ENCODE data around the gene MAPK8IP3.
A peak's percentile ranks its signal among the peaks of the same experiment; 100 is the strongest.

MAPK8IP3 gene

GRCh38 chr16:1775006-1775845, 69.2 kb downstream of the MAPK8IP3 start:
- no peak for DNase-seq

DNA sequence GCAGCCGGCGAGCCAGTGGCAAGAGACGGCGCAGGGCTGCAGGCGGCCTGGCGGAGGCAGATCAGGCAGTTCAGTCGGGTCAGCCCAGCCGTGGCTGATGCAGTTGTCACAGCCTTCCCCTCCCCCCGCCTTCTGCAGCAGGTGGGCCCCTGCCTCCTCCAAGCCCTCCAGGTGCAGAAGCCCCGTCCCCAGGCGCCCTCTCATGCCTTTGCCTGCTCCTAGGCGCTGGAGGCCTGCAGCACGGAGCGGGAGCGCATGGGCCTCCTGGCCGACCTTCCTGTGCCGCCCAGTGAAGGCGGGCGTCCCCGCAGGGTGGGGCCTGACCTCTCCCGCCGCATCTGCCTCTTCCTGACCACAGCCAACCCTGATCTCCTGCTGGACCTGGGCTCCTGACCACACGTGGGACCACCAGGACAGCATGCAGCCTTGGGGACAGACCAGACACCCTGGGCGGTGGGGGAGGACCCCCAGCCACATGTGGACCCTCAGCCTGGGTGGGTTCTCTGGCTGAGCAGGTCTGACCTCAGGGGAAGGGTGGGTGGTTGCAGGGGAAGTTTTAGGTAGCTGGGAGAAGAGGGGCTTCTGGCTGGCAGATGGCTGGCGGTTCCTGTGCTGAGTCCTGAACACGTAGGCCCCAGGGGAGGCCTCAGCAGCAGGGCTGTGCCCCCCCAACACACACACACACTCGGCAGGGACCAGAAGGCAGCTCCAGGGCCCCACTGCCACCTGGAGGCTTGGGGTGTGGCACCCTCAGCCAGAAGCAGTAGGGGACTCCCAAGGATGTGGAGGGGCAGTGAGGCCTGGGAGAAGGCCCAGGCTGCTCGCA, 70.1 kb downstream of the MAPK8IP3 start:
- DNase-seq: no peak

DNA sequence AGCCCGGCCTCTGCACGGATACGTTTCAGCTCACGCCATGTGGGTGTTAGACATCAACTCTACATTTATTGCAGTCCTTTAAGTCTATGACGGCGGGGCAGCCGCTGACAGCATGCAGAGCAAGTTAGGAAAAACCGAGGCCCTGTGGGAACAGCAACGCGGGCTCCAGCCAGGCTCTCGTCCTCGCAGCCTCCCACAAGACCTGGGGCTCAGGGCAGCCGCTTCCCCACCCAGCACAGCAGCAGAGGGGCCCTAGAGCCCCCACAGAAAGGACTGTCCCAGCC, 70.6 kb downstream of the MAPK8IP3 start:
- DNase-seq: no peak

DNA sequence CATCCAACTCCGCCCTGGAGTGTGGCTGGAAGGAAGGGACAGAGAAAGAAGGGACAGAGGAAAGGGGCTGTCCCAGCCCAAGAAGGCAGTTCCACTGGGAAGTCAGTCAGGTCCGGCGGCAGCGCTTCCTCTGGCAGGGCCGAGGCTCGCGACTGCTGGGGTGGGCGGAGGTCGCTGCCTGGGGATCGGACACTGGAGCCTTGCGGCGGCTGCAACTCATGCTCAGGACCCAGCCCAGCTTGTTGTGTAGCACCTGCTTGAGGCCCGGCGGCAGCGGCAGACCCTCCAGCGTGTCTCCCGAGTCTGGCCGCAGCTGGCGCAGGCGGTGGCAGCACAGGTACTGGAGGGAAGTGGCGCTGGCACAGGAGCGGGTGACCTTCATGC, 71.0 kb downstream of the MAPK8IP3 start:
- DNase-seq: no peak

DNA sequence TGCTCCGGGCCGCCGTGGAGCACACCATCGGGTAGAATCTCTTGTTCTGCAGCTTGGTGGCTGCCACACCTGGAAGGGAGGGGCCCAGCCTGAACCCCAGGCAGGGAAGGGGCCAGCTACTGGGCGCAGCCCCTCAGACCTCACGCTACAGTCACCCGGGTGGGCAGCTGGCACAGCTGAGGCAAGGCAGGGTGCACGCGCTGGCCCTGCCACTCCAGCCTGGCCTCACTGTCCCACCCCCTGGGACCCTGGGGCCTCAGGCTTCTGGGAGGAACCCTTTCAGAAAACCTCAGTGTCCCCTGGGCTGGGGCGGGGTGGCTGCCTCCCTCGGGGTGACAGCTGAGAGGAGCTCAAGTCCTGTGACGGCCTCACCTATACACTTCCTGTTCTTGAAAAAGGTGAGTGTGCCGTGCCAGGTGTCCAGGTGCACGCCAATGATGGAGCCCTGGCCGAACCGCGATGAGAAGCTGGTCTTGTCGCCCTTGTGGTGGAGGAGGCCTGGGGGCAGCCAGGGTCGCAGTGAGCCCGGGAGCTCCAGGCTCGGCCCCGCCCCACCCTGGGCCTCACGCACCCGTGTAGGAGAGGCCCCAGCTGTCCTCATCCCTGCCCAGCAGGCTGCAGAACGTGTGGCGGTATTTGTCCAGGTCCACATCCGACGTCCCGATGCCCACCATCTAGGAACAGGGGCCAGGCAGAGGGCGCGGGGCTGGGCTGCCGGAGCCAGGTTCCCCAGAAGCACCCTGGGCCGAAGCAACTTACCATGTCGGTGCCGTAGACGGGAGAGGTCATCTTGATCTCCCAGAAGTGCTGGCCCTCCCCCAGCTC, 71.6 kb downstream of the MAPK8IP3 start:
- DNase-seq: no peak

- DNase-seq: no peak
Observed at GRCh38 chr16:1778200-1779179, 72.5 kb downstream of the MAPK8IP3 start.

GRCh38 chr16:1779234-1779701, 73.3 kb downstream of the MAPK8IP3 start:
- no peak for DNase-seq

DNA sequence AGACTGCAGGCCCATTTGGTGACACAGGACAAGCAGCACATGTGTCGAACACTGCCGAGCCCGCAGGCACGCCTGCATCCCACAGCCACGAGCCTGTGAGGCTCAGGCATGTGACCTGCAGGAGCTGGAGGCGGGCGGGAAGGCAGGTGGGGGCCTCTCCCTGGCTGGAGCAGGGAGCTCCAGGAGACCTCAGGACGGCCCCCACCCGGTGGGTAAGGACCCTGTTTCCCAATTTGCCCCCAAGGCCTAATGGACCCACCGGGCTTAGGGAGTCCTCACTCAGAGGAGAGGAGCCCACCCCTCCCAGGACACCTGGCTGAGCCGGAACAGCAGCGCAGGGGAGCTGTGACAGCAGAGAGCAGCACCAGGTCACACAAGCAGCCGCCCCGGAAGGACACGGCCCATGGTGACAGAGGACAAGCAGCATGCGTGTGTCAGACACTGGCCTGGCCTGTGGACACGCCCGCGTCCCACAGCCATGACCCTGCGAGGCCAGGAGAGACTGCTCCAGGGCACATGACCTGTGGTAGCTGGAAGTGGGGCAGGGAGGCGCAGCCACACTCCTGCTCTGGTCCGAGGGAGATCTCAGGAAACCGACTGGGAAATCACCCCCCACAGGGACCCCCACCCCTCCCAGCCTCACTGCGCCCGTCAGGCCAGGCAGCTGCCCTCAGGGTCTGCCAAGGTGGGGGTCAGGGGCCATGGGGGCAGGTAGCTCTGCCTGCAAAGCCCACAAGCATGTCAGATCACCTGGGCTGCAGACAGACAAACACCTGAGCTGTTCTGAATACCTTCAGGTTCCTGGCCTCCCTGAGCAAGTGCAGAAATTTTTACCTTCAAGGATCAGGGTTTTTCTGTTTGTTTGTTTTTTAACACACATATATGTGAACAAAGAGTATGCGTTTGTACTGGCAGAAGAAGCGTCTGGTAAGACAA, 74.0 kb downstream of the MAPK8IP3 start:
- DNase-seq: no peak

GRCh38 chr16:1780677-1781072, 74.7 kb downstream of the MAPK8IP3 start:
- no peak for DNase-seq

DNA sequence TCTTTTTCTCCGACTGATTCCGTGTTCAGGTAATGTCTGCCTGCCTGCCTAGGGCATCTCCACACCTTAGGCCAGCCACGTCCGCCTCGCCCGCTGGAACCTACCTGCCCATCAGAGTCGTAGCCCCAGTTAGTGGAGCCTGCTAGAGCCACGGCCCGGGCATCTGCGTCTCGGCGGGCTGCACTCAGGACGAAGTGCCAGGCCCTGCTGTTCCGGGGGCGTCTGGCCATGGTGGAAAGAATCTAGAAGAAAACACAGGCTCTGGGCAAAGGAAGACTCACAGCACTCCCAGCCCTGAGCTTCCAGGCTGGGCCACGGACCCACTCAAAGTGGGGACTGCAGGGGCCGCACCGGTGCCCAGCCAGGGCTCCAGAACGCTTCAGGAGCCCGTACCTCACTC, 75.3 kb downstream of the MAPK8IP3 start:
- DNase-seq: no peak

DNA sequence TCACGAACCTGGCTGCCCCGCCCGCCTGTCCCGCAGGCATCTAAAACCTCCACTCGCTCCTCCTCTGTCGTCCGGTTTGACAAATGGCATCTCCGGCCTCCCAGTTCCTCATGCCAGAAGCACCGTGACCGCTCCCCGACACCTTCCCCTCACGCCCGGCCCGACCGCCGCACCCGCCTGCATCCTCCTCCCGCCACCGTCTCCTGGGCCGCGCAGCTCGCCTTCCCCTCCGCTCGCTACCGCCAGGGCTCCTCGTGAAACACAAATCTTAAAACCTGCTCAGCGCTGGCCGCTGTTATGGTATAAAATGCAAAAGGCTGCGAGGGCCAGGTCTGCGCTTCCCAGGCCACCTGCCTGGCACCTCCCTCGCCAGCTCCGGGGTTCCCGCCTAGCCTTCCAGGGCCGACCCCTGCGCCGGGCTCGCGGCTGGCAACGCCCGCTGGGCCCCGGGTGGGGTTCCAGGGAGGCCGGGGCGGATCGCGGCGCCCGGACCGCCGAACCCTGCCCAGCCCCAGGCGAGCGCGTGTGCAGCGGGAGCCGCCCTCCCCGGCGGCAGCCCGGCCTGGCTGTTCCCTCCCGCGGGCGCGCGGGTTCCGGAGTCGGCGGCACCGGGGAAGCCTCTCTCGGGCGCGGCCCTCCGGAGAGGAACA, 75.9 kb downstream of the MAPK8IP3 start:
- DNase-seq: peak; percentile 66

DNA sequence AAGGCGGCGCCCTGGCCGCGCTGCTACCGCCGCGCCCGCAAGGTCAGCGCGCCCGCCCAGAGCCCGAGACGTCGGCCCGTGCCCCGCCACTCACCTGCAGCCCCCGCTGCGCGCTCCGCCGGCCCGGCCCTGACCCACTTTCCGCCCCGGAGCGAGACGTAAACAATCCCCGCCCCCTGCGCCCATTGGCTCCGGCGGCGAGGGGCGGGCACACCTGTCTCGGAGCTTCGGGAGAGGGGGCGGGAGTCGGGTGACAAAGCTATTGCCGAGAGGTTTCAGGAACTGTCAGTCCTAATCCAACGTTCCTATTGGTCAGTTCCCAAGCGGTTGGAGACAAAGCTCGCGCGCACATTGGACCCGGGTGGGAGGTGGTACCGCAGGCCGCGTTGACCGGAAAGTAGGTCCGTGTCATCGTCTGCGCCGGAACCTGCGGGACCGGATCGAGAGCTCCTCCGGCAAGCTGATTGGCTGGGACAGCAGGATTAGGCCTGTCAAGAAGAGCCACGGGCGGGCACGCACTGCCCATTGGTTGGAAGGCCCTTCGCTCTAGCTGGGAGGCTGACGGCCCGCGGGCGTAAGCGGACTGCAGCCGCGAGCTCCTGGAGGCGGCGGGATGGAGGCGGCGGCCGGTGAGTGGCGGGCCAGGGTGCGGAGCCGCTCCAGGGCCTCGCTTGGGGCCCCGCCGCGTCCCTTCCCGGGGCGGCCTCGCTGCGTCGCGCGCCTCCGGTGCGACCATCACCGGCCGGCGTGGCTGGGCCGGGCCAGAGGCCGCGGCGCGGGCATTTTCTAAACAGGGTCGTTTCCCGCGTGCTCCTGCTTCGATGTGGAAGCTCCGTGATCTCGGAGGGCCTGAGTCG, 76.6 kb downstream of the MAPK8IP3 start, which contains the start of the genes NUBP2 and SPSB3:
TSS of gene NUBP2 (plus strand) at position 553 of the 857 bp plus-strand sequence. CDS start at position 614, 61 bp downstream.
TSS of gene SPSB3 (minus strand) at position 164 of the 857 bp plus-strand sequence. CDS start 1,088 bp downstream, outside the sequence.
- DNase-seq: peak; percentile 100

- no peak for DNase-seq
Observed at GRCh38 chr16:1784977-1785845, 79.2 kb downstream of the MAPK8IP3 start.

DNA sequence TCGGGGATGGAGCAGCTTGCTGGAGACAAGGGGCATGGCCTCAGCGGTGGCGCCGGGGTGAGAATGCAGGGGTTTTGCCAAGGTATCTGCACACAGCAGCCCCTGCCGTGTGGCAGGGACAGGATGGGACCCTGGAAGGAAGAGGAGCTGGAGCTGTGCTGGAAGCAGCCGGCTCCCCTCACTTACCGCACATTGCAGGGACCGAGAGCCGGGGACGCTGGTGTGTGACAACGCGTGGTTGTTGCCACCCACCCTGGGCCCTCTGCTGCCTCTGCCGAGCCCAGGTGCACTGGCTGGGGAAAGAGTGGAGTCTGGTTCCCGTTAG, 79.8 kb downstream of the MAPK8IP3 start:
- DNase-seq: no peak

DNA sequence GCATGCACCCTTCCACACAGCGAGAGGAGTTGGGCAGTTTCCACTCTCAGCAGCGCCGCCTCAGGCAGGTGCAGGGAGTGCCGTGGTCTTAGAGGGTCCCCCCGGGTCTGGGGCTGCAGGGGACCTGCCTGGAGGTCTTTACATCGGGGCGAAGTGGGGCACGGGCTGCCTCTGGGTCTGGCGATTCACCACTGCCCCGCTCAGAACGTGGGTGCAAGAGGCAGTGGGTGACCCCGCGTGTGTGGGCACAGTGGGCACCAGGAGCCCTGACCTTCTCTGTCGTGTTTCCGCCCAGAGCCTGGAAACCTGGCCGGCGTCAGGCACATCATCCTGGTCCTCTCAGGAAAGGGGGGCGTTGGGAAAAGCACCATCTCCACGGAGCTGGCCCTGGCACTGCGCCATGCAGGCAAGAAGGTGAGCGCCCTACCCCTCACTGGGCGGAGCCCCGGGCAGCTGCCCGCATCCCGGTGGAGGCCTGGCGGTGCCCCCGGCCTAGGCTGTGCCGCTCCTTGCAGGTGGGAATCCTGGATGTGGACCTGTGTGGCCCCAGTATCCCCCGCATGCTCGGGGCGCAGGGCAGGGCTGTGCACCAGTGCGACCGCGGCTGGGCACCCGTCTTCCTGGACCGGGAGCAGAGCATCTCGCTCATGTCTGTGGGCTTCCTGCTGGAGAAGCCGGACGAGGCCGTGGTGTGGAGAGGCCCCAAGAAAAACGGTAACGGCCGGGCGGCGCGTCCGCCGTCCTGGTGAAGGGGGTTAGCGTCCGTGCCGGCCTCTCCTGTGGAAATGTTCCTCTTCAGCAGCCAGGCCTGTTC, 80.5 kb downstream of the MAPK8IP3 start:
- DNase-seq: no peak

DNA sequence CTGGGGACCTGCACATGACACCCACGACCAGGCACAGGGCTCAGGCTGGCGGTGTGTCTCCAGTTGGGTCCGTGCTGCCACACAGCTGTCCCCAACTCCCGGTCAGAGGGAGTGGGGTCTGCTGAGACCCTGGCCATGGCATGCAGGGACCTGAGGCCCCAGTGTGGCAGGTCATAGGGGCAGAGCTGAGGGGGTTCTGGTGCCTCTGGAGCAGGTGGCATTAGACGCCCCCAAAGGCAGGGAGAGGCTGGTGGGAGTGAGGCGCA, 81.0 kb downstream of the MAPK8IP3 start:
- DNase-seq: no peak

DNA sequence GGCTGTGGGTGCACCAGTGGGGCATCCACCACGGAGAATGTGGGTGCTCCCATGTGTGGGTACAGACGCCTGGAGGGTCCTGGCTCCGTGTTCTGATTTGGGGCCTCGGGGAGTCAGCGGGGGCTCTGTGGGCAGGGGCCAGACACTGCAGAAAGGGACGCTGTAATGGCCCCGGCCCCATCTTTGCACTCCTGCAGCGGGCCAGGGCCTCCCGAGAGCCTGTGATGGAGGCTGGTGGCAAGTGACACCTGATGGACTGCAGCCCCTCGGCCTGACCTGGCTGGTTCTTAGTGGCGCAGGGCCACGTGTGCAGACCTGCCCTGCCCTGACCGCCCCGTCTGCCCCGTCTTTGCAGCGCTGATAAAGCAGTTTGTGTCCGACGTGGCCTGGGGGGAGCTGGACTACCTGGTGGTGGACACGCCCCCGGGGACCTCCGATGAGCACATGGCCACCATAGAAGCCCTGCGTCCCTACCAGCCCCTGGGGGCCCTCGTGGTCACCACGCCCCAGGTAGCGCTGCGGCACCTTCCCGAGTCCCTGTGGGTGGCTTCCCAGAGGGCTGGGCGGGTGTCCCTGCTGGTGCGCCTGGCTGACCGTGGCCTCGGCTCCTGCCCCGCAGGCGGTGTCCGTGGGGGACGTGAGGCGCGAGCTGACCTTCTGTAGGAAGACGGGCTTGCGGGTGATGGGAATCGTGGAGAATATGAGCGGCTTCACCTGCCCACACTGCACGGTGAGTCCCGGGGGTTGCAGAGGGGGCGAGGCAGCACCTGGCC, 81.5 kb downstream of the MAPK8IP3 start:
- no peak for DNase-seq

Measured in hematopoietic multipotent progenitor cell treated with erythropoietin and hydrocortisone succinate and interleukin-3 and kit ligand, for 4 days (in vitro differentiated cells).